ENCODE data around the gene STPG1.

STPG1 gene

GRCh38 chr1:24317956-24318614 lies 95.5 kb downstream of the STPG1 start:
- no peak for DNase-seq (ENCODE audit: low read depth)

- DNase-seq (ENCODE audit: low read depth) = no peak
Observed at GRCh38 chr1:24317081-24317480, 96.5 kb downstream of the STPG1 start.

- no peak for DNase-seq (ENCODE audit: low read depth)
Observed at GRCh38 chr1:24316645-24317044, 96.9 kb downstream of the STPG1 start.

GRCh38 chr1:24315391-24315790 lies 98.2 kb downstream of the STPG1 start:
- DNase-seq (ENCODE audit: low read depth) = no peak

- no peak for DNase-seq (ENCODE audit: low read depth)
Observed at GRCh38 chr1:24311741-24312140, 101.8 kb downstream of the STPG1 start.

GRCh38 chr1:24311234-24311633 lies 102.3 kb downstream of the STPG1 start:
- DNase-seq (ENCODE audit: low read depth) = no peak

GRCh38 chr1:24309762-24310485 lies 103.7 kb downstream of the STPG1 start:
- no peak for DNase-seq (ENCODE audit: low read depth)

- DNase-seq (ENCODE audit: low read depth) = no peak
Observed at GRCh38 chr1:24308365-24309015, 105.1 kb downstream of the STPG1 start.

Measured in HS-5 (cell line).